GM20431 (cell line): ENCODE measurements around the gene GALR1.

Experiments
- in situ Hi-C: fragments of 300-500 bp; cut with MseI, MboI; formaldehyde crosslinking; loops from one replicate; pipeline ENCODE4 v1.15.0; 2020; ENCODE audit warnings: low sequenced_read_pairs; ENCODE audit not compliant: unreplicated experiment

GALR1 gene

GRCh38 chr18:77314952-77315351 is 65.3 kb downstream of the GALR1 start:
- in situ Hi-C loops = no loop called here

- in situ Hi-C loops = no loop called here
These were observed 66.4 kb downstream of the GALR1 start for GRCh38 chr18:77316008-77316407.

- in situ Hi-C loops = no loop called here
These were observed 67.0 kb downstream of the GALR1 start for GRCh38 chr18:77316641-77317040.

- in situ Hi-C loops = no loop called here
These were observed 71.4 kb downstream of the GALR1 start for GRCh38 chr18:77320971-77321559.

GRCh38 chr18:77321823-77322805 is 72.5 kb downstream of the GALR1 start:
- in situ Hi-C loops = no loop called here

- in situ Hi-C loops = no loop called here
These were observed 74.1 kb downstream of the GALR1 start for GRCh38 chr18:77323640-77324299.
